ENCODE results near the gene S100B. TPM values are rescaled to one million over a fixed set of nuclear protein-coding genes. Genes with fewer than 3 reads are reported as not detected.
A peak's percentile ranks its signal among the peaks of the same experiment; 100 is the strongest.

S100B gene
- total and polyA plus RNA-seq, 4 donors, result 258 to 470 (median 410) TPM

DNA sequence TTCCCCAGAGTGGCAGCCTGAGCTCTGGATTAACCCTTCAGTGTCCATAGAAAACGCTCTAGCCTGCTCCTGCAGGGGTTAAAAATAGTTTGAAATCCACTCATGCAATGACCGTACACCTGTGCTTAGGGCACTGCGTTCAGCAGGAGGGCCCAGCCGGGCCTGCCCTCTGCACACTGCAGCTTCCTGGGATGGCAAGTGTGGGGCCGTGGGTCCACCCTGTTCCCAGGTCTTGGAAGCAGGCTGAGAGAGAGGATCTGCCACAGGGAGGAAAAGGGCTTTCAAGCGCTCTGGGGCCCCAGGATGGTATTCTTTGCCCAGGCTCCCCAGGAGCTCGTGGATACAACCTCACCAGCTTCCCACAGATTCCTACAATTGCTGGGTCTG is 1.5 kb upstream of the S100B start:
- H3K36me3 ChIP-seq (ENCODE audit: control insufficient read depth, insufficient read depth, low read length), result no peaks in the 10 kb centered on the region
- no peak overlapping the region for H3K4me3 ChIP-seq (ENCODE audit: low read depth, low read length)
- no peaks in the 10 kb centered on the region for H3K27me3 ChIP-seq (ENCODE audit: control insufficient read depth, insufficient read depth, low read length)
- peak overlapping the region; percentile 95 for H3K27ac ChIP-seq (ENCODE audit: low read depth, low read length)
- WGBS (ENCODE audit: insufficient coverage), result 82% methylated on average over 5 of the region's 7 CpGs
- peaks cover 27% of the 10 kb centered on the region for H3K4me1 ChIP-seq (ENCODE audit: control insufficient read depth, insufficient read depth, low read length)
- peaks cover 5% of the 10 kb centered on the region for H3K9me3 ChIP-seq (ENCODE audit: control insufficient read depth, insufficient read depth, low read length)
- no peak for DNase-seq (ENCODE audit: low read depth in 4 of 6, low spot score in 6 of 6)

DNA sequence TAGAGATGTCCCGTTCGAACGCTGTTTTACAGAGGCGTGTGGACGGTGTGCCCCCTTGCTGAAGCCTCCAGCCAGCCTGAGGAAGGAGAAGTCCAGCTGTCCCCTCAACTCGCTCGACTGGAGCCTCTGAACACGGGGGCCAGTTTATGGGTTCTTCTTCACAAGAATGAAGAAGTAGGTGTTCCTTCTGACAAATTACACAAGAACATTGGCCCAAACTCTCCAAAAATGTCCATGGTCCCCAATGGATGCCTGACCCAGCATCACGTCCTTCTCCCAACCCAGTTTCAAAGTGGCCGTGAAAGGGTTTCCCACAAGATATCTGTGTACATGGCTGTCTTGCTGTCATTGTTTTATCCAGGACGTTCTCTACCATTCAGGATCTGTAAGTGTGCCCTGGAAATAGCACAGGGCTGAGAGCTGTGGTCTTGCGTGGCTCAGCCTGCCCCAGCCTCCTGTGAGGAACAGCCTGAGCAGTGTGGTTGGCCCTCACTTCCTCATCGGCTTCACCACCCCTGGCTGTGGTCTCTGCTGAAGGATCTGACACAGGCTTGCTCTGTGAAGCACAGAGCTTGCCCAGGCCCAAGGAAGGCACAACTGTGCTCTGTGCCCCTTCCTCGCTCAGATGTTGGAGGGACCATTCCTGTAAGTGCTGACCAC is 1.0 kb upstream of the S100B start:
- Histone ChIP-seq H3K9me3 (ENCODE audit: control insufficient read depth, insufficient read depth, low read length) (peaks cover 5% of the 10 kb centered on the region), H3K4me3 (ENCODE audit: low read depth, low read length) (no peak overlapping the region), H3K36me3 (ENCODE audit: control insufficient read depth, insufficient read depth, low read length) (peaks cover 2% of the 10 kb centered on the region), H3K27me3 (ENCODE audit: control insufficient read depth, insufficient read depth, low read length) (no peaks in the 10 kb centered on the region), H3K4me1 (ENCODE audit: control insufficient read depth, insufficient read depth, low read length) (peaks cover 32% of the 10 kb centered on the region), H3K27ac (ENCODE audit: low read depth, low read length) (peak overlapping the region; percentile 95)
- no peak for DNase-seq (ENCODE audit: low read depth in 4 of 6, low spot score in 6 of 6)
- 73% methylated on average over 11 of the region's 14 CpGs for WGBS (ENCODE audit: insufficient coverage)

DNA sequence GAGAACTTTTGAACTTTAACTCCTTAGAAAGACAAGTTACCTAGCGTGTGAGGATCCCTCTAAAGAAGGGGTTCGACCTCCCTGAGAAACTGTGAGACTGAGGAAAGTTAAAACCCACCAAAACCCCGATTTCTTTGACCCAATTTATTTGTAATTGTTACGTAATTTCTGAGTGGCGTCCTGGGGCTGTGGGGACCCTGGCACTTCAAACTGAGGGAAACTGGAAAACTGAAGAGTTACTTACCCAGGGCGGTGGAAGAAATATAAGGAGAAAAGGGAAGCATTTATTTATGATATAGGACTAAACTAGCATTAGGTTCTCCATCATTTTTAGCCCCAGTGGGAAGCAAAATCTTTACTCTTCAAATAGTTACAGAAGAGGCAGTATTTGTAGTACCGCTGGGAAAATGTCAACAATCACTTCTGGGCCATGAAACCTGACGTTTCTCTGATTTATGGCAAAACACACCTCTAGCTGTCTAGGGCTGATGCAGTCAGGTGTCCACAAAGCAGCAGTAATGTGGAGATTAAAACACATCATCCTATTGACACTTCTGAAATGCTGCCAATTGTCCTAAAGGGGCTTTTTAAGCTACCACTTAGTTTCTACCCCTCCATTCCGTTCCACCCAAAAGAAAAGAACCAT is 430 bp downstream of the S100B start:
- Histone ChIP-seq H3K27ac (ENCODE audit: low read depth, low read length) (peak overlapping the region; percentile 95), H3K4me1 (ENCODE audit: control insufficient read depth, insufficient read depth, low read length) (peaks cover 40% of the 10 kb centered on the region), H3K4me3 (ENCODE audit: low read depth, low read length) (peak overlapping the region; percentile 66), H3K27me3 (ENCODE audit: control insufficient read depth, insufficient read depth, low read length) (no peaks in the 10 kb centered on the region), H3K9me3 (ENCODE audit: control insufficient read depth, insufficient read depth, low read length) (no peaks in the 10 kb centered on the region), H3K36me3 (ENCODE audit: control insufficient read depth, insufficient read depth, low read length) (peaks cover 3% of the 10 kb centered on the region)
- WGBS (ENCODE audit: insufficient coverage), result 0% methylated on average over 1 of the region's 9 CpGs
- no peak for DNase-seq (ENCODE audit: low read depth in 4 of 6, low spot score in 6 of 6)

DNA sequence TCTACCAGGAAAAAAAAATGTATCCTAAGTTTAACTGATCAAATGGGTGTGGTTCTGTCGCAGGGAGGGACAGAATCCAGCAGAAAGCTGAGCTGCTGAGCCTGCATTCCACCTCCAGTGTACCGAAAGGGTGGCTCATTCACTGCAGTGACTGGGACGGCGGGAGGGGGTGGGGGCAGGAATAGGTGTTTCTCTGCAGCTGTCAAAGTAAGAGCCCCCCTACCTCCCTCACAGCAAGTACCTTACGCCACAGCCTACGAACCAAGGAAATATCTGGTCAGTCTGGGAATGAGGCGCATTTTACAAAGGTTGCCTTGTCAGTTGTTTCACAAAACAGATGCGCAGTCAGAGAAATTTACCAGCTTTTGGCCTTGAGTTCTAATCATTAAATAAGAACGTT is 1.7 kb downstream of the S100B start:
- H3K4me1 ChIP-seq (ENCODE audit: control insufficient read depth, insufficient read depth, low read length), result peaks cover 51% of the 10 kb centered on the region
- H3K36me3 ChIP-seq (ENCODE audit: control insufficient read depth, insufficient read depth, low read length), result peaks cover 8% of the 10 kb centered on the region
- DNase-seq (ENCODE audit: low read depth in 4 of 6, low spot score in 6 of 6), result peak in 2 of 6 donors; percentile 42 to 45
- WGBS (ENCODE audit: insufficient coverage), result 27% methylated on average over 3 of the region's 9 CpGs
- no peaks in the 10 kb centered on the region for H3K27me3 ChIP-seq (ENCODE audit: control insufficient read depth, insufficient read depth, low read length)
- no peaks in the 10 kb centered on the region for H3K9me3 ChIP-seq (ENCODE audit: control insufficient read depth, insufficient read depth, low read length)
- peak overlapping the region; percentile 66 for H3K4me3 ChIP-seq (ENCODE audit: low read depth, low read length)
- H3K27ac ChIP-seq (ENCODE audit: low read depth, low read length), result peak overlapping the region; percentile 74

DNA sequence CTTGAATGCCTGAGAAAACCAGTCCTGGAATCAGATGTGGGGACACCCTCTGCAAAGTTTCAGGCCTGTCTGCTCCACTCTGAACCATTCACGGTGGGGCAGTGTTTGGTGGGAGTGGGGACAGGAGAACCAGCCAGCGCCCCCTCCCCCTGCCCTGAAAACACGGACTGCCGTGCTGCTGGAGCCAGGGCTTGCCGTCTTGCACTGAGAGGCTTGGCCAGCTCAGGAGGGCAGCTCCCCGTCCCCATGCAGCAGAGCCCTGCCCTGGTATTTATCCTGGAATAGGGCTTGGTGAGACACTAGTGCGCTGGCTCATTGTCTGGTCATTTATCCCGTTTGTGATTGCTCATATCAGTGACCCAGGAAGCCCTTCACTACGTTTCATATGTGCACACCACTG is 3.9 kb downstream of the S100B start:
- H3K4me3 ChIP-seq (ENCODE audit: low read depth, low read length), result peak overlapping the region; percentile 66

DNA sequence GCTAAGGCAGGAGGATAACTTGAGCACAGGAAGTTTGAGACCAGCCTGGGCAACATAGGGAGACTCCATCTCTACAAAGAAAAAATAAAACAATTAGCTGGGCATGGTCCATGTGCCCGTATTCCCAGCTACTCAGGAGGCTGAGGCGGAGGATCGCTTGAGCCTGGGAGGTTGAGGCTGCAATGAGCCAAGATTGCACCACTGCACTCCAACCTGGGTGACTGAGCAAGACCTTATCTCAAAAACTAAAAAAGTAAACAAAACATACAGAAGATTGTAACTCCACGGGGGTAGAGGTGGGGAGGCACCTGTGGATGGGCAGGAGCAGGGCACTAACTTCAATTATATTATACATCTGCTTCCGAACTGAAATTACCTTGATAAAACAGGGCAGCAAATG is 4.6 kb downstream of the S100B start:
- peak overlapping the region; percentile 74 for H3K27ac ChIP-seq (ENCODE audit: low read depth, low read length)
- 75% methylated on average over 2 of the region's 5 CpGs for WGBS (ENCODE audit: insufficient coverage)
- H3K4me3 ChIP-seq (ENCODE audit: low read depth, low read length), result peak overlapping the region; percentile 66
- H3K9me3 ChIP-seq (ENCODE audit: control insufficient read depth, insufficient read depth, low read length), result no peaks in the 10 kb centered on the region
- no peak for DNase-seq (ENCODE audit: low read depth in 4 of 6, low spot score in 6 of 6)
- no peaks in the 10 kb centered on the region for H3K27me3 ChIP-seq (ENCODE audit: control insufficient read depth, insufficient read depth, low read length)
- peaks cover 19% of the 10 kb centered on the region for H3K36me3 ChIP-seq (ENCODE audit: control insufficient read depth, insufficient read depth, low read length)
- peaks cover 54% of the 10 kb centered on the region for H3K4me1 ChIP-seq (ENCODE audit: control insufficient read depth, insufficient read depth, low read length)

More for the DNA sequence above, 3.9 kb downstream of the S100B start:
- Histone ChIP-seq H3K4me1 (ENCODE audit: control insufficient read depth, insufficient read depth, low read length) (peaks cover 61% of the 10 kb centered on the region), H3K9me3 (ENCODE audit: control insufficient read depth, insufficient read depth, low read length) (no peaks in the 10 kb centered on the region), H3K27ac (ENCODE audit: low read depth, low read length) (peak overlapping the region; percentile 74), H3K36me3 (ENCODE audit: control insufficient read depth, insufficient read depth, low read length) (peaks cover 19% of the 10 kb centered on the region), H3K27me3 (ENCODE audit: control insufficient read depth, insufficient read depth, low read length) (no peaks in the 10 kb centered on the region)
- DNase-seq (ENCODE audit: low read depth in 4 of 6, low spot score in 6 of 6), result no peak
- WGBS (ENCODE audit: insufficient coverage), result 83% methylated on average over 5 of the region's 9 CpGs

DNA sequence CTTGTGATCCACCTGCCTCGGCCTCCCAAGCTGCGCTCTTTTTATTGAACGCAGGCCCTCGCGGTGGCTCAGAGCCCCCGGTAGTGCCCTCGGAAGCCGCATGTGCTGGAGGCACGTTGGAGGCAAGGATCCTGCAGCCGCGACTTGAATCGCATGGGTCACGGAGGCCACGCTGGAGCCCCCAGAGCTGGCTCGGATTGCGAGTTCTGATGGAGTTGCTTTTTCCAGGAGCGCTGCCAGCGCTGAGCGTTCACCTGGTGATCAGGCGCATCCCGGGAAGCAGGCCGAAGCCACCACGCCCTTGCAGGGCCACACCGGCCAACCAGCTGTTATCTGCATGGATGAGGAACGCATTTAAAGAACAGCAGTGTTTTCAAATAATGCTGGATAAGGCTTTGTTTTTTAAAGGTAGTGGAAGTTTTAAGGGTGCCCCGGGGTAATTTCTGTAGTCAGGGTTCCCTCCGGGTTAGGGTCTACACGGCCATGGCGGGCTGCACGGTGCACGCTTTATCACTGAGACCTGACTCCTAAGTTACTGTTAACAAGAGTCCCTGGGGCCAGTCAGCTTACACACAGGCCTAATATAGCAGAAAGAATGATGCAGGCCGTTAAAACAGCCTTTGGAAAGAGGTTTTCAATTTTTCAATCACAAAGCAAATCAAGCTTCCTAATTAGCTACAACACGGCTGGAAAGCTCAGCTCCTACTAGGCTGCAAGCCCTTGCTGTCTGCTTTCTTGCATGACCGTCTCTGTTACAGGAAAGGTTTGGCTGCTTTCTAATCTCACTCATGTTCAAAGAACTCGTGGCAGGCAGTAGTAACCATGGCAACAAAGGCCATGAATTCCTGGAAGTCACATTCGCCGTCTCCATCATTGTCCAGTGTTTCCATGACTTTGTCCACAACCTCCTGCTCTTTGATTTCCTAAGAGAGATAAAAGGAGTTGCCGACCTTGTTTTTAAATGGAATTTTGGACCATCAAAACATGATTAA is 6.0 kb downstream of the S100B start:
- 62% methylated on average over 36 of the region's 38 CpGs for WGBS (ENCODE audit: insufficient coverage)
- no peak overlapping the region for H3K4me3 ChIP-seq (ENCODE audit: low read depth, low read length)

DNA sequence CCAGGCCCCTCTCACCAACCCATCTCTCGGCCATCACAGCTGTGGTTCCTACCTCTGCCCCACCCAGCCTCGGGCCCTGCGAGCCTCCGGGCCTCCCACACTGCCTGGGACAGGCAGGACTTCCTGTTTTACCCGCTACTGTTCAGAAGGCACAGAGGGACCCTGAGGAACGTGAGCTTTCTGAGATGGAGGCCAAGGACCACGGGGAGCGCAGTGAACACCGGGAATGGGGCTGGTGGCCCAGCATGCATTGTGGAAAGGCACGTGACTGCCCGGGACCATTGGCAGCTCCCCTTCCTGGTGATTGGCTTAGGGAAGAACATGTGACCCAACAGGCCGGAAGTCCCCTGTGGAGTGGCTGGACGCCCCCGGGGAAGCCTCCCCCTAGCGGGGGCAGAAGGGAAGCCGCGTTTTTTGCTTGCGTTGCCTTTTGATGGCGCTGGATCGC is 7.0 kb downstream of the S100B start:
- H3K9me3 ChIP-seq (ENCODE audit: control insufficient read depth, insufficient read depth, low read length), result no peaks in the 10 kb centered on the region
- no peak overlapping the region for H3K4me3 ChIP-seq (ENCODE audit: low read depth, low read length)
- peaks cover 19% of the 10 kb centered on the region for H3K36me3 ChIP-seq (ENCODE audit: control insufficient read depth, insufficient read depth, low read length)
- WGBS (ENCODE audit: insufficient coverage), result 97% methylated on average over 16 of the region's 20 CpGs
- H3K27ac ChIP-seq (ENCODE audit: low read depth, low read length), result peak overlapping the region; percentile 7
- H3K4me1 ChIP-seq (ENCODE audit: control insufficient read depth, insufficient read depth, low read length), result peaks cover 49% of the 10 kb centered on the region
- no peak for DNase-seq (ENCODE audit: low read depth in 4 of 6, low spot score in 6 of 6)
- H3K27me3 ChIP-seq (ENCODE audit: control insufficient read depth, insufficient read depth, low read length), result no peaks in the 10 kb centered on the region

More for the DNA sequence above, 6.0 kb downstream of the S100B start:
- H3K9me3 ChIP-seq (ENCODE audit: control insufficient read depth, insufficient read depth, low read length), result no peaks in the 10 kb centered on the region
- peaks cover 49% of the 10 kb centered on the region for H3K4me1 ChIP-seq (ENCODE audit: control insufficient read depth, insufficient read depth, low read length)
- H3K36me3 ChIP-seq (ENCODE audit: control insufficient read depth, insufficient read depth, low read length), result peaks cover 19% of the 10 kb centered on the region
- peak overlapping the region; percentile 74 for H3K27ac ChIP-seq (ENCODE audit: low read depth, low read length)
- H3K27me3 ChIP-seq (ENCODE audit: control insufficient read depth, insufficient read depth, low read length), result no peaks in the 10 kb centered on the region
- DNase-seq (ENCODE audit: low read depth in 4 of 6, low spot score in 6 of 6), result peak in 4 of 6 donors; percentile 69 to 96 (median 84)

DNA sequence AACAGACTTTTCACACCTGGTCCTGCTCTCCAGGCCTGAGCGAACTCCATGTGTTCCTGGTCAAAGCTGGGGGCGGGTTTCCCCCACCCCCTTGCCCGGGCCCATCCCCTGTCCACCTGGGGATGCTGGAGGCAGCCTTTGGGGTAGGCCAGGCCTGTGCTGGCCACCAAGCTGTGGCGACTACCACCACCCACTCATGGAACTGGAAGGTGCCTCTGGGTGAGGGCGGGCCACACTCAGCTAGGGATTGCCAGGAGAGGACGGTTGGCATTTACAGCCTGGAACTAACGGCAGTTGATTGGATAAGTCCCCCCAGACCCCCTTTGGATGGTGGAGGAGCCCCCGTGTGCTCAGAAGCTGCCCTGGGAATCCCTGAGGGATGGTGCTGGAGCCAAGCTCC is 7.9 kb downstream of the S100B start:
- H3K36me3 ChIP-seq (ENCODE audit: control insufficient read depth, insufficient read depth, low read length), result peaks cover 19% of the 10 kb centered on the region
- H3K4me1 ChIP-seq (ENCODE audit: control insufficient read depth, insufficient read depth, low read length), result peaks cover 45% of the 10 kb centered on the region
- H3K4me3 ChIP-seq (ENCODE audit: low read depth, low read length), result no peak overlapping the region
- H3K9me3 ChIP-seq (ENCODE audit: control insufficient read depth, insufficient read depth, low read length), result no peaks in the 10 kb centered on the region
- 84% methylated on average over 6 of the region's 8 CpGs for WGBS (ENCODE audit: insufficient coverage)
- H3K27me3 ChIP-seq (ENCODE audit: control insufficient read depth, insufficient read depth, low read length), result no peaks in the 10 kb centered on the region
- peak overlapping the region; percentile 12 for H3K27ac ChIP-seq (ENCODE audit: low read depth, low read length)
- no peak for DNase-seq (ENCODE audit: low read depth in 4 of 6, low spot score in 6 of 6)

All from spinal cord (tissue), 10 donors.